Endothelial cell of umbilical vein (primary cell): ENCODE measurements around the gene TRAF3IP1. TPM values are rescaled to one million over a fixed set of nuclear protein-coding genes. Genes with fewer than 3 reads are reported as not detected.

Experiments
- BruUV-seq: library from RNA; stranded (reverse); fragments of 400-500 nt; replicated peaks from 2 replicates; lab custom pipeline; 2021; lab: Mats Ljungman, UMichigan
- CTCF ChIA-PET: fragments of 300-600, 350-600 bp; sonication (Branson Sonifier 250); formaldehyde crosslinking; loops from one replicate; lab custom pipeline; 2021; ENCODE audit warnings: antibody characterized with exemption, inconsistent platforms; lab: Charles Lee
- POLR2A ChIA-PET: fragments of 300-600, 350-600 bp; sonication (Branson Sonifier 250); formaldehyde crosslinking; loops from one replicate; lab custom pipeline; 2021; ENCODE audit warnings: antibody characterized with exemption, inconsistent platforms; lab: Charles Lee
- DNase-seq: peaks from one replicate; pipeline ENCODE4 v3.0.0-alpha.2; 2011; ENCODE audit warnings: low read depth, low spot score
- FAIRE-seq: peaks from 2 replicates; lab custom pipeline; 2011; peaks lifted over from hg19 to GRCh38; lab: Jason Lieb, UNC
- H2AFZ ChIP-seq: 2 replicates; pipeline ENCODE4 v1.6.0; 2012; ENCODE audit warnings: low read depth, low read length, control low read depth, inconsistent platforms
- H3K27ac ChIP-seq: 2 replicates; pipeline ENCODE4 v1.5.1; 2011; ENCODE audit warnings: low read depth, mild to moderate bottlenecking, control low read depth, low read length, moderate library complexity; ENCODE audit not compliant: insufficient read depth
- H3K27me3 ChIP-seq, 2 experiments: 2 replicates each; pipeline versions ENCODE4 v1.6.0 to v1.6.1; 2011; ENCODE audit warnings: low read length in 2 of 2, mixed read lengths in 1 of 2; ENCODE audit not compliant: control insufficient read depth in 2 of 2, insufficient read depth in 2 of 2
- H3K36me3 ChIP-seq, 2 experiments: 2 replicates in 1 of 2; 3 replicates in 1 of 2; pipeline ENCODE4 v1.5.1; 2011; ENCODE audit warnings: low read length in 2 of 2, mild to moderate bottlenecking in 1 of 2, moderate library complexity in 1 of 2; ENCODE audit not compliant: control insufficient read depth in 2 of 2, insufficient read depth in 2 of 2; ENCODE audit errors: extremely low read depth in 1 of 2
- H3K4me1 ChIP-seq: 3 replicates; pipeline ENCODE4 v1.5.1; 2011; ENCODE audit warnings: mild to moderate bottlenecking, low read length; ENCODE audit not compliant: control insufficient read depth, insufficient read depth; ENCODE audit errors: extremely low read depth
- H3K4me2 ChIP-seq: 2 replicates; pipeline ENCODE4 v1.6.1; 2011; ENCODE audit warnings: low read length, control low read depth, mixed read lengths; ENCODE audit not compliant: insufficient read depth
- H3K4me3 ChIP-seq, 3 experiments: fragments of 200-600 bp in 1 of 3; sonication (generic), shearing (Covaris generic) in 1 of 3; replicated peaks in 1 of 3; 2 replicates each; pipeline ENCODE4 v1.5.1; 2011 to 2016; ENCODE audit warnings: control low read depth in 3 of 3, low read length in 3 of 3, mild to moderate bottlenecking in 2 of 3, inconsistent platforms in 1 of 3, low read depth in 1 of 3, moderate library complexity in 1 of 3; ENCODE audit not compliant: insufficient read depth in 1 of 3
- H3K79me2 ChIP-seq: 2 replicates; pipeline ENCODE4 v1.6.0; 2012; ENCODE audit warnings: low read length, inconsistent platforms; ENCODE audit not compliant: control insufficient read depth, insufficient read depth
- H3K9ac ChIP-seq: replicated peaks from 2 replicates; pipeline ENCODE3; 2011; ENCODE audit warnings: low read length, control low read depth; ENCODE audit not compliant: insufficient read depth; ENCODE audit errors: extremely low read depth
- H3K9me1 ChIP-seq: replicated peaks from 3 replicates; pipeline ENCODE4 v1.6.0; 2011; ENCODE audit warnings: mild to moderate bottlenecking, low read length; ENCODE audit not compliant: control insufficient read depth, insufficient read depth; ENCODE audit errors: extremely low read depth
- H3K9me3 ChIP-seq: replicated peaks from 2 replicates; pipeline ENCODE4 v1.5.1; 2012; ENCODE audit warnings: low read length, inconsistent platforms; ENCODE audit not compliant: control insufficient read depth, insufficient read depth
- H4K20me1 ChIP-seq: replicated peaks from 2 replicates; pipeline ENCODE3; 2011; ENCODE audit warnings: mild to moderate bottlenecking, low read length; ENCODE audit not compliant: control insufficient read depth, insufficient read depth; ENCODE audit errors: extremely low read depth
- EZH2 ChIP-seq: IDR thresholded peaks from 2 replicates; pipeline ENCODE4 v1.6.1; 2012; ENCODE audit warnings: borderline replicate concordance, low read depth, mild to moderate bottlenecking, moderate library complexity, low read length, inconsistent platforms; ENCODE audit not compliant: severe bottlenecking
- GATA2 ChIP-seq: IDR thresholded peaks from 2 replicates; pipeline ENCODE4 v1.7.0; 2011; ENCODE audit warnings: low read depth, mild to moderate bottlenecking, moderate library complexity, mixed read lengths, low read length; ENCODE audit not compliant: insufficient read length, insufficient read depth
- JUN ChIP-seq: IDR thresholded peaks from 2 replicates; pipeline ENCODE4 v1.6.1; 2011; ENCODE audit warnings: borderline replicate concordance, low read depth; ENCODE audit not compliant: insufficient read length, insufficient read depth
- POLR2A ChIP-seq: IDR thresholded peaks from 2 replicates; pipeline ENCODE4 v1.6.1; 2012; ENCODE audit warnings: low read depth, mild to moderate bottlenecking, control low read depth, low read length
- POLR2AphosphoS5 ChIP-seq: IDR thresholded peaks from 2 replicates; pipeline ENCODE4 v1.6.1; 2012; ENCODE audit warnings: low read depth, mild to moderate bottlenecking, control low read depth, low read length, moderate library complexity; ENCODE audit not compliant: insufficient read depth
- dilution Hi-C: fragments of 300-500 bp; cut with MboI; formaldehyde crosslinking; loops from one replicate; pipeline ENCODE4 v1.15.0; 2019; ENCODE audit warnings: low sequenced_read_pairs; ENCODE audit not compliant: extremely low pct_ligation_motif_present
- intact Hi-C: fragments of 100-400 bp; cut with micrococcal nuclease; formaldehyde crosslinking; loops from one replicate; pipeline ENCODE4 v1.10.0; 2022
- polyA plus RNA-seq, 4 experiments: library from polyadenylated mRNA; depleted of rRNA in 3 of 4; stranded (reverse) in 3 of 4; unstranded in 1 of 4; fragments of >200 nt; gene quantifications; 2 replicates each; pipeline versions ENCODE4 v1.2.1 to v1.2.3, GENCODE V29; 2011 to 2012; ENCODE audit warnings: missing spikeins in 1 of 4
- total RNA-seq: library from RNA; stranded (reverse); gene quantifications from 2 replicates; pipeline ENCODE4 v1.2.3, GENCODE V29; 2021
- TF ChIP-seq, protein P1 (sequence below), 2 donors: IDR thresholded peaks; 1 replicate in 1 of 2; 2 replicates in 1 of 2; pipeline ENCODE4 v1.5.1; 2011; ENCODE audit warnings: low read length in 2 of 2, mild to moderate bottlenecking in 2 of 2, moderate library complexity in 2 of 2, control low read depth in 1 of 2, inconsistent platforms in 1 of 2, low read depth in 1 of 2; ENCODE audit not compliant: insufficient read depth in 1 of 2; ENCODE audit errors: extremely low read depth in 1 of 2

The TRAF3IP1 gene
- total and polyA plus RNA-seq, 2 donors (not counting 3 experiments of a cell fraction or from before 2014, with no cell fraction given): 3.4 to 15.9 TPM

DNA sequence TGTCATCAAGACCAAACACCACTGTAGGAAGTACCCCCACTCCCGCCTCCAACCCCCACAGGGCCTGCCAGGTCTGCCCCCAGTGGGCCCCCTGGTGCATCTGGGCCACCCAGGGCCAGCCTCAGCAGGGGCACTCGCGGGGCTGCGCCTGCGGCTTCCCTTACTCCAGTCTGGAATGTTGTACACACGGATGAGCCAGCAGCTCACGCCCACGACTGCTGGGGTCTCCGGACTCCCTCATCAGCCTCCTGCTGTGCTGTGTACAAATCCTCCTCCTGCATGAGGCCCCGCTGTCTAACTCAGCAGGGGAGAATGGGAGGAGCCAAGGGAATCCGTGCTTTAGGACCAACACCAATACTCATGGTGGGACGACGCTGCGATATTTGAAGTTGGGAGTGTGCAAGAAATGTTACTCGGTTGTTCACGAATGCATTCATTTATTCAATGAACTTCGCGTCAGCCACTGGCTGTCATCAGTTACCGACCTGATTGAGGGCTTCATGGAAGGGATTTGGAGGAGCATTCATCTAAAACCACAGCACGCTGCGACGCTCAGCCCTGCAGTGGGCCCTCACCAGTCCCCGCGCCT is 105.8 kb downstream of the TRAF3IP1 start:
- no TSS peak for BruUV-seq
- dilution Hi-C loops (no loop called here), intact Hi-C loops (loop anchor here (1.0 to 10.0 kb wide), 2 partner anchors 47 to 171 kb away; no protein-coding TSS in a partner anchor)
- Histone ChIP-seq H3K79me2 (peaks cover 37% of the 10 kb centered on the region), H3K9me3 (no peaks in the 10 kb centered on the region), H3K4me1 (peaks cover 17% of the 10 kb centered on the region), H4K20me1 (no peaks in the 10 kb centered on the region), H3K27ac (peak overlapping the region; percentile 87), H3K9me1 (no peaks in the 10 kb centered on the region), H3K4me3 (peak overlapping the region; percentile 26 to 46 (median 45)), H3K36me3 (no peaks in the 10 kb centered on the region), H2AFZ (peak overlapping the region; percentile 93), H3K4me2 (peak overlapping the region; percentile 92), H3K9ac (peak overlapping the region; percentile 88), H3K27me3 (no peaks in the 10 kb centered on the region)
- TF ChIP-seq POLR2A (no peak), EZH2 (peak; percentile 32)
- DNase-seq (no peak), FAIRE-seq (no peak)
- ChIA-PET POLR2A (no interaction called here), CTCF (interaction anchor here (0.8 kb wide), 1 partner anchor 36 kb away, joined by 3 read pairs; no protein-coding TSS in a partner anchor)

DNA sequence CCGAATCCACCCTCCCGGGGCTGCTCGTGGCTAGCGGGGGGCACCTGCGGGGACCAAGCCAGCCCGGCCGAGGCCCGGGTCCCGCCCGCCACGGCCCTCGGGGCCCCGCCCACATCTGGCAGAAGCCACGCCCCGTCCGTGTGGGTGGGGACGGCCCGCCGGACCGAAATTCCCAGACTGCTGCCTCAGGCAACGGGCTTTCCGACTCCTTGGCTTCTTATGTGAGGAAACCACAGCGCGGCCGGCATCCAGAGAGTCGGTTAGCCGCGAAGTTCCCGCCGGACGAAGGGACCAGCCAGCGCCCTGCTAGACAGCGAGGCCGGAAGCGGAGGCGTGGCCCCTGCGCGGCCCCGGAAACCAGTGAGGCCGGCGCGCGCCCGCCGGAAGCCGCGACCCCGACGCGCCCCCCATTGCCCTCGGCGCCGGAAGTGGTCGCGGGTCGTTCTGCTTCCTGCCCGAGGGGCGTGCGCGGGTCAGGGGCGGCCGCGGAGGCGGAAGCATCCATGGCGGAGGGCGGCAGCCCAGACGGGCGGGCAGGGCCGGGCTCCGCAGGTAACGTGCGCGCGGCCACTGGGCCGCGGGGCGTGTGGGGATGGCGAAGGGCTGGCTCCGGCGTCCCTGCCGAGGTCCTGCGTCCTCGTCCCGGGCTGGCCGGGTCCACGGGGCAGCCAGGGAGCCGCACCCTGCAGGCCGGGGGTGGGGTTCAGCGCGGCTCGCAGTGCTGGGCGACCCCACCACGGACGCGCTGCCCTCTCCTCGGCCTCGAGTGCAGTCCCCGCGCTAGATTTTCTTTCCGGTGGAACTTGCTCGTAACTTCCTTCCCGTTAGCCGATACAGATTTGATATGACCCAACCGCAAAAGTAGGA is 106.5 kb downstream of the TRAF3IP1 start, which contains the start of gene ASB1:
TSS of gene ASB1 (plus strand) at position 360 of the 867 bp plus-strand sequence. CDS start at position 504, 144 bp downstream.
- Histone ChIP-seq H3K9me1 (no peaks in the 10 kb centered on the region), H4K20me1 (no peaks in the 10 kb centered on the region), H3K79me2 (peaks cover 44% of the 10 kb centered on the region), H3K36me3 (no peaks in the 10 kb centered on the region), H3K27ac (peak within 1 kb of the TSS; percentile 87), H3K9ac (peak within 1 kb of the TSS; percentile 88), H3K4me1 (peaks cover 13% of the 10 kb centered on the region), H3K27me3 (no peaks in the 10 kb centered on the region), H3K4me2 (peak within 1 kb of the TSS; percentile 92), H2AFZ (peak within 1 kb of the TSS; percentile 93), H3K4me3 (peak within 1 kb of the TSS; percentile 26 to 46 (median 45)), H3K9me3 (no peaks in the 10 kb centered on the region)
- CTCF ChIA-PET: interaction anchor here (0.5 to 1.4 kb wide), 4 partner anchors 10 to 37 kb away, joined by 3 to 6 read pairs (median 4); no protein-coding TSS in a partner anchor
- intact Hi-C loops: loop anchor here (1.0 to 10.0 kb wide), 3 partner anchors 30 to 172 kb away; no protein-coding TSS in a partner anchor
- BruUV-seq: TSS peak; percentile 70
- FAIRE-seq: peak; percentile 90
- DNase-seq: peak; percentile 66
- TF ChIP-seq JUN (no peak), POLR2A (peak; percentile 69), POLR2AphosphoS5 (peak; percentile 92), GATA2 (no peak)
- TF ChIP-seq, protein P1, sequence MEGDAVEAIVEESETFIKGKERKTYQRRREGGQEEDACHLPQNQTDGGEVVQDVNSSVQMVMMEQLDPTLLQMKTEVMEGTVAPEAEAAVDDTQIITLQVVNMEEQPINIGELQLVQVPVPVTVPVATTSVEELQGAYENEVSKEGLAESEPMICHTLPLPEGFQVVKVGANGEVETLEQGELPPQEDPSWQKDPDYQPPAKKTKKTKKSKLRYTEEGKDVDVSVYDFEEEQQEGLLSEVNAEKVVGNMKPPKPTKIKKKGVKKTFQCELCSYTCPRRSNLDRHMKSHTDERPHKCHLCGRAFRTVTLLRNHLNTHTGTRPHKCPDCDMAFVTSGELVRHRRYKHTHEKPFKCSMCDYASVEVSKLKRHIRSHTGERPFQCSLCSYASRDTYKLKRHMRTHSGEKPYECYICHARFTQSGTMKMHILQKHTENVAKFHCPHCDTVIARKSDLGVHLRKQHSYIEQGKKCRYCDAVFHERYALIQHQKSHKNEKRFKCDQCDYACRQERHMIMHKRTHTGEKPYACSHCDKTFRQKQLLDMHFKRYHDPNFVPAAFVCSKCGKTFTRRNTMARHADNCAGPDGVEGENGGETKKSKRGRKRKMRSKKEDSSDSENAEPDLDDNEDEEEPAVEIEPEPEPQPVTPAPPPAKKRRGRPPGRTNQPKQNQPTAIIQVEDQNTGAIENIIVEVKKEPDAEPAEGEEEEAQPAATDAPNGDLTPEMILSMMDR (IDR thresholded peaks at IDR 0.05; ENCODE audit: extremely low read depth in 1 of 2, insufficient read depth in 1 of 2, low read depth in 1 of 2, low read length in 2 of 2): no peak
- POLR2A ChIA-PET: interaction anchor here (0.6 kb wide), 1 partner anchor 11 kb away, joined by 3 read pairs; no protein-coding TSS in a partner anchor
- dilution Hi-C loops: no loop called here
